ENCODE results near the gene RAB6A.

GRCh38 chr11:73641668-73642067 lies 119.2 kb downstream of the RAB6A start:
- TF ChIP-seq CTCF (IDR thresholded peaks at IDR 0.05), result no peak
- TF ChIP-seq POLR2A (IDR thresholded peaks at IDR 0.05), result no peak
